IMR-90 (cell line): ENCODE measurements around the gene LLCFC1. TPM values are rescaled to one million over a fixed set of nuclear protein-coding genes. Genes with fewer than 3 reads are reported as not detected.

Experiments used
- ATAC-seq: fragments of 200-7000 bp; cut with Tn5 transposase; 2 replicates; pipeline ENCODE4 v1.9.1; 2020; ENCODE audit warnings: low read depth, mild to moderate bottlenecking, moderate library complexity
- BruUV-seq: library from RNA; stranded (reverse); fragments of 400-500 nt; replicated peaks from 2 replicates; lab custom pipeline; 2021; lab: Mats Ljungman, UMichigan
- CTCF ChIA-PET: fragments of 300-600 bp; formaldehyde crosslinking; extraction: SDS; loops from one replicate; lab custom pipeline; 2021; ENCODE audit warnings: antibody characterized with exemption; lab: Yijun Ruan, JAX
- POLR2A ChIA-PET: fragments of 300-600 bp; sonication (Branson Sonifier 250); formaldehyde crosslinking; loops from one replicate; lab custom pipeline; 2022; ENCODE audit warnings: antibody characterized with exemption; ENCODE audit not compliant: unreplicated experiment; lab: Charles Lee
- DNase-seq: peaks from one replicate; pipeline ENCODE4 v3.0.0; 2013
- H2AFZ ChIP-seq: replicated peaks from 2 replicates; pipeline ENCODE3; 2013; ENCODE audit warnings: low read length, mild to moderate bottlenecking; ENCODE audit not compliant: poor library complexity
- H2AK5ac ChIP-seq: 2 replicates; pipeline ENCODE4 v1.6.1; 2013; ENCODE audit warnings: low read depth, low read length, inconsistent platforms
- H2AK9ac ChIP-seq: replicated peaks from 2 replicates; pipeline ENCODE3; 2013; ENCODE audit warnings: mild to moderate bottlenecking, low read depth, low read length, moderate library complexity; ENCODE audit not compliant: poor library complexity
- H2BK120ac ChIP-seq: 2 replicates; pipeline ENCODE4 v1.6.1; 2013; ENCODE audit warnings: low read depth, low read length, inconsistent platforms
- H2BK15ac ChIP-seq: 3 replicates; pipeline ENCODE4 v1.6.1; 2013; ENCODE audit warnings: low read depth, low read length, inconsistent platforms
- H2BK20ac ChIP-seq: 2 replicates; pipeline ENCODE4 v1.6.1; 2013; ENCODE audit warnings: low read depth, mild to moderate bottlenecking, inconsistent platforms, low read length, moderate library complexity
- H2BK5ac ChIP-seq: 2 replicates; pipeline ENCODE4 v1.6.1; 2013; ENCODE audit warnings: mild to moderate bottlenecking, low read depth, low read length, inconsistent platforms; ENCODE audit not compliant: poor library complexity, severe bottlenecking
- H3K14ac ChIP-seq: replicated peaks from 2 replicates; pipeline ENCODE4 v1.6.1; 2013; ENCODE audit warnings: low read depth, low read length, inconsistent platforms
- H3K18ac ChIP-seq: 2 replicates; pipeline ENCODE4 v1.6.1; 2013; ENCODE audit warnings: low read depth, low read length, control low read depth
- H3K23ac ChIP-seq: 2 replicates; pipeline ENCODE4 v1.6.1; 2013; ENCODE audit warnings: low read depth, low read length, inconsistent platforms
- H3K27ac ChIP-seq: 2 replicates; pipeline ENCODE4 v1.5.1; 2013; ENCODE audit warnings: mild to moderate bottlenecking, control low read depth, low read length; ENCODE audit not compliant: insufficient read depth
- H3K27me3 ChIP-seq: 2 replicates; pipeline ENCODE4 v1.6.1; 2013; ENCODE audit warnings: low read length; ENCODE audit not compliant: control insufficient read depth, insufficient read depth
- H3K36me3 ChIP-seq: 2 replicates; pipeline ENCODE4 v1.6.1; 2013; ENCODE audit warnings: low read length, mixed read lengths; ENCODE audit not compliant: control insufficient read depth, insufficient read depth
- H3K4ac ChIP-seq: 2 replicates; pipeline ENCODE4 v1.6.1; 2013; ENCODE audit warnings: low read depth, low read length, inconsistent platforms
- H3K4me1 ChIP-seq: 2 replicates; pipeline ENCODE4 v1.6.1; 2013; ENCODE audit warnings: low read length, mixed read lengths; ENCODE audit not compliant: control insufficient read depth, insufficient read depth
- H3K4me2 ChIP-seq: 2 replicates; pipeline ENCODE4 v1.6.1; 2013; ENCODE audit warnings: low read depth, mild to moderate bottlenecking, control low read depth, low read length, moderate library complexity
- H3K4me3 ChIP-seq: 2 replicates; pipeline ENCODE4 v1.5.1; 2013; ENCODE audit warnings: low read depth, mild to moderate bottlenecking, control low read depth, low read length, moderate library complexity; ENCODE audit not compliant: insufficient read depth
- H3K56ac ChIP-seq: 2 replicates; pipeline ENCODE4 v1.6.1; 2013; ENCODE audit warnings: low read length, inconsistent platforms; ENCODE audit not compliant: insufficient read depth; ENCODE audit errors: extremely low read depth
- H3K79me1 ChIP-seq, 2 experiments: 2 replicates each; pipeline ENCODE4 v1.6.1; 2013; ENCODE audit warnings: low read length in 2 of 2, inconsistent platforms in 1 of 2, low read depth in 1 of 2
- H3K9ac ChIP-seq: 2 replicates; pipeline ENCODE4 v1.6.1; 2013; ENCODE audit warnings: low read depth, low read length, control low read depth
- H3K9me1 ChIP-seq: 2 replicates; pipeline ENCODE4 v1.6.1; 2013; ENCODE audit warnings: low read length, inconsistent platforms; ENCODE audit not compliant: insufficient read depth
- H3K9me3 ChIP-seq: 2 replicates; pipeline ENCODE4 v1.6.1; 2013; ENCODE audit warnings: low read length; ENCODE audit not compliant: control insufficient read depth, insufficient read depth
- H4K20me1 ChIP-seq: 2 replicates; pipeline ENCODE4 v1.6.1; 2013; ENCODE audit warnings: low read length, inconsistent platforms; ENCODE audit not compliant: insufficient read depth
- H4K5ac ChIP-seq: 2 replicates; pipeline ENCODE4 v1.6.1; 2013; ENCODE audit warnings: mild to moderate bottlenecking, low read depth, low read length, control low read depth
- H4K8ac ChIP-seq, 2 experiments: 2 replicates each; pipeline ENCODE4 v1.6.1; 2013; ENCODE audit warnings: low read depth in 2 of 2, low read length in 2 of 2, control low read depth in 1 of 2, inconsistent platforms in 1 of 2
- H4K91ac ChIP-seq: 2 replicates; pipeline ENCODE4 v1.6.1; 2013; ENCODE audit warnings: low read depth, low read length, inconsistent platforms; ENCODE audit not compliant: insufficient read depth
- BHLHE40 ChIP-seq: fragments of 150-350 bp; IDR thresholded peaks from 2 replicates; pipeline ENCODE4 v1.6.1; 2016; ENCODE audit warnings: mild to moderate bottlenecking, low read depth, low read length
- POLR2A ChIP-seq: IDR thresholded peaks from 2 replicates; pipeline ENCODE4 v1.6.1; 2012; ENCODE audit warnings: mild to moderate bottlenecking, low read depth, low read length
- WGBS, 2 experiments: methylation state at CpG; one replicate each; pipeline versions ENCODE4 v1.1.5 to v1.1.7; 2013; ENCODE audit warnings: missing lambda C conversion rate in 2 of 2; ENCODE audit not compliant: insufficient read length in 1 of 2; ENCODE audit errors: extremely low coverage in 2 of 2; 5-methylcytosine and 5-hydroxymethylcytosine counted together
- dilution Hi-C: fragments of 300-500 bp; cut with HindIII; formaldehyde crosslinking; loops from one replicate; pipeline ENCODE4 v1.14.3; 2018; ENCODE audit warnings: low sequenced_read_pairs; ENCODE audit not compliant: unreplicated experiment
- in situ Hi-C: fragments of 300-500 bp; cut with MboI; formaldehyde crosslinking; loops from 3 replicates; pipeline ENCODE4 v1.14.3; 2019; ENCODE audit warnings: low sequenced_read_pairs, inconsistent platforms, mixed read lengths
- intact Hi-C: fragments of 100-400 bp; cut with micrococcal nuclease; formaldehyde crosslinking; loops from 2 replicates; pipeline ENCODE4 v1.10.0; 2022
- polyA plus RNA-seq, 3 experiments: library from polyadenylated mRNA; depleted of rRNA; stranded (reverse); fragments of >200 nt; gene quantifications; 2 replicates each; pipeline ENCODE4 v1.2.3, GENCODE V29; 2012; ENCODE audit warnings: low replicate concordance in 1 of 3
- total RNA-seq: library from RNA; depleted of rRNA; stranded (reverse); fragments of >200 nt; gene quantifications from 2 replicates; pipeline ENCODE4 v1.2.3, GENCODE V29; 2012

LLCFC1 gene
- total and polyA plus RNA-seq, 2 of the 4 experiments (the other 2 are of a cell fraction): not detected

DNA sequence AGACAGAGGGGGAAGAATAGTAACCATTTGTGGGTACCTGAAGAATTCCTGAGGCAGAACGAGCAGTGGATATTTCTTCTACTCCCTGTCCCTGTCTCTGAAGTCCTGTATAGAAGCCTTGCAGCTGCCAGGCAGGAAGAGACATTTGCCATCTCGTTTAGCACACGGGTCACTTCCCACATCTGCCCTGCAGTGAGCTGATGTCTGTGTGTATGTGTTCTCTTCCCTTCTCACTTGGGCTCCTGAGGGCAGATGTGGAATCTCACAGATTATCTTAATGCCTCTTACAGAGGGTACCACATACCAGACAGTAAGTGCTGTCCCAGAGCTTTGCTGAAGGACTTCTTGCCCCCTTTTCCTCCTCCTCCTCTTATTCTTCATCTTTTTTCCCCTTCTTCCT lies 39.6 kb upstream of the LLCFC1 start:
- no peaks in the 10 kb centered on the region for H3K9me3 ChIP-seq
- ChIA-PET CTCF (no interaction called here), POLR2A (no interaction called here)
- no peak for TF ChIP-seq POLR2A
- TF ChIP-seq BHLHE40: no peak
- H4K5ac ChIP-seq: no peak overlapping the region
- no peak overlapping the region for H3K4me2 ChIP-seq
- H2BK120ac ChIP-seq: no peak overlapping the region
- dilution Hi-C loops (no loop called here), in situ Hi-C loops (no loop called here), intact Hi-C loops (no loop called here)
- no peak overlapping the region for H2AFZ ChIP-seq
- no peak overlapping the region for H2BK15ac ChIP-seq
- no peak overlapping the region for H3K18ac ChIP-seq
- H3K79me1 ChIP-seq: no peaks in the 10 kb centered on the region
- H2AK9ac ChIP-seq: no peak overlapping the region
- H3K23ac ChIP-seq: no peak overlapping the region
- no peak overlapping the region for H3K27ac ChIP-seq
- no peaks in the 10 kb centered on the region for H3K9me1 ChIP-seq
- no peaks in the 10 kb centered on the region for H3K36me3 ChIP-seq
- H3K27me3 ChIP-seq: no peaks in the 10 kb centered on the region
- H4K91ac ChIP-seq: no peak overlapping the region
- DNase-seq: no peak
- H3K14ac ChIP-seq: no peak overlapping the region
- no peak overlapping the region for H3K56ac ChIP-seq
- H2BK5ac ChIP-seq: no peak overlapping the region
- no peak for ATAC-seq
- no TSS peak for BruUV-seq
- no peak overlapping the region for H3K9ac ChIP-seq
- H4K8ac ChIP-seq: no peak overlapping the region
- no peak overlapping the region for H2AK5ac ChIP-seq
- no peak overlapping the region for H3K4me3 ChIP-seq
- H3K4me1 ChIP-seq: no peaks in the 10 kb centered on the region
- no peak overlapping the region for H3K4ac ChIP-seq
- H4K20me1 ChIP-seq: no peaks in the 10 kb centered on the region
- WGBS, 2 experiments: no CpG with 5 or more reads among the region's 3 CpGs
- no peak overlapping the region for H2BK20ac ChIP-seq
